Right cardiac atrium (tissue), 5 donors: ENCODE results near the gene MTMR4. TPM values are rescaled to one million over a fixed set of nuclear protein-coding genes. Genes with fewer than 3 reads are reported as not detected.

ENCODE experiments used
- ATAC-seq, 2 donors: fragments of 200-7000 bp; cut with Tn5 transposase; one replicate each; pipeline versions ENCODE4 v1.8.0 to v1.9.1; 2020; ENCODE audit warnings: moderate library complexity in 2 of 2, mild to moderate bottlenecking in 1 of 2
- DNase-seq, 3 donors: peaks; one replicate each; pipeline ENCODE4 v3.0.0-alpha.2; 2020
- H3K27ac ChIP-seq: one replicate; pipeline ENCODE4 v1.5.1; 2013; ENCODE audit warnings: mild to moderate bottlenecking, low read length, control low read depth, moderate library complexity
- H3K27me3 ChIP-seq: one replicate; pipeline ENCODE4 v1.6.1; 2013; ENCODE audit not compliant: control insufficient read depth, insufficient read depth
- H3K4me1 ChIP-seq: one replicate; pipeline ENCODE4 v1.6.1; 2013; ENCODE audit warnings: low read length; ENCODE audit not compliant: control insufficient read depth, insufficient read depth
- H3K4me3 ChIP-seq: one replicate; pipeline ENCODE4 v1.5.1; 2013; ENCODE audit warnings: low read length, control low read depth
- H3K9me3 ChIP-seq: one replicate; pipeline ENCODE4 v1.6.1; 2013; ENCODE audit warnings: low read length; ENCODE audit not compliant: control insufficient read depth
- WGBS: extraction: QIAGEN DNeasy Blood & Tissue Kit; methylation state at CpG from one replicate; pipeline ENCODE4 v1.1.7; 2013; 5-methylcytosine and 5-hydroxymethylcytosine counted together
- intact Hi-C, 4 donors: fragments of 100-400 bp; cut with DNase I; formaldehyde crosslinking; loops; one replicate each; pipeline versions ENCODE4 v1.11.0 to v1.14.0; 2022 to 2023
- polyA plus RNA-seq: library from polyadenylated mRNA; stranded (reverse); fragments of 200-250 nt; gene quantifications from one replicate; pipeline ENCODE4 v1.2.3, GENCODE V29; 2013
- total RNA-seq, 4 donors: library from RNA; stranded (reverse); fragmentation: NEBNext Ultra II Directional; extraction: Animal tissue kit (Norgen Biotek cat#: 25700); gene quantifications; one replicate each; pipeline ENCODE4 v1.2.1, GENCODE V29; 2021
- donor health status: healthy with polysubstance abuse.
- donor health status: DM: no; HTN: yes; CAD: no.
- donor health status: DM: no; HTN: no; CAD: no.
- donor health status: DM: no; HTN: yes; CAD: no; lungs with severe emphysema.
- donor health status: DM: yes; HTN: yes; CAD: no.

MTMR4 gene
- total and polyA plus RNA-seq, 5 donors: 8.5 to 26.5 (median 22.4) TPM

DNA sequence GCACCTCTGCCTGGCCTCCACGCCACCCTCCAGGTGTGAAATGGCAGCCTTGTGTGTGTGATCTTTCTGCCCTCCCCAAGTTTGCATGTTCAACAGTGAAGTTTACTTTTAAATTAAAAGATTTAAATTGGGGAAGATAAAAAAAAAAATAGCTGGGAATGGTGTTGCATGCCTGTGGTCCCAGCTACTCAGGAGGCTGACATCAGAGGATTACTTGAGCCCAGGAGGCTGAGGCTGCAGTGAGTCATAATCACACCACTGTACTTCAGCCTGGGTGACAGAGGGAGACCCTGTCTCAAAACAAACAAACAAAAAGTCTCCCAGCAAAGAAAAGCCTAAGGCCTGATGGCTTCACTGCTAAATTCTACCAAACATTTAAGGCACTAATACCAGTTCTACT is 61.7 kb downstream of the MTMR4 start:
- intact Hi-C loops: no loop called here
- DNase-seq (no peak), ATAC-seq (no peak)
- 90% methylated on average over 1 of the region's 1 CpG for WGBS
- Histone ChIP-seq H3K27ac (no peak overlapping the region), H3K9me3 (no peaks in the 10 kb centered on the region), H3K4me3 (no peak overlapping the region), H3K27me3 (no peaks in the 10 kb centered on the region), H3K4me1 (no peaks in the 10 kb centered on the region)

DNA sequence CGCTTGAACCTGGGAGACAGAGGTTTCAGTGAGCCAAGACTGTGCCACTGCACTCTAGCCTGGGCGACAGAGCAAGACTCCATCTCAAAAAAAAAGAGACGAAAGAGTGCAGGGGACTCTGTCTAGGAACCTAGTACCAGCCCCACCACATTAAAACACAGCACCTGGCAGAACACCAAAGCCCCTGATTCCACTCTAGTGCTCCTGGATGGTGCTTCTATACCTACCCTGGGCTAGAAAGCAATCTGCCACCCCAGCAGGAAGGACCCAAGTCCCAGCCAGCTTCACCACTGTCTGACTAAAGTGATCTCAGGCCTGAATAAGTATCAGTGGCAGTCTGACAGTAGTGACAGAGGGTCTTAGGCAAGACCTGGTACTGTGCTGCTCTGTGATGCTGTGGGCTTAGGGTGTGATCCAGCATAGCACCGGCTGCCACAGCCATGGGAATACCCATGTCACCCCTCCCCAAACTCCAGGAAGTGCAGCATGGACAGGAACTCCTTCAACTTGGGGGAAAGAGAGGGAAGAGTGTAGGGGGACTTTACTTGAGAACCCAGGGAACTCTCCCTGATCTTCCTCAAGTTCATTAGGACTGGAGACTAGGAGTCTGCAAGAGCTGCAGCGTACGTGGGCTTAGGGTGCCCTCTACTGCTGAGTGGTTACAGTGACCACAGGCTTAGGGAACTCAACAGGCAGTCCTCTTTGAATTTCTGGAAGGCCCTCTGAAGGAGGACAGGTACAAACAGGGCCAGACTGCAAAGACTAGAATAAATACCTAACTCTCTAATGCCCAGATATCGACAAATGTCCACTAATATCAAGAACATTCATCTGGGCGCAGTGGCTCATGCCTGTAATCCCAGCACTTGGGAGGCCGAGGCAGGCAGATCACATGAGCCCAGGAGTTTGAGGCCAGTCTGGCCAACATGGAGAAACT is 67.1 kb downstream of the MTMR4 start:
- Histone ChIP-seq H3K4me1 (no peaks in the 10 kb centered on the region), H3K9me3 (no peaks in the 10 kb centered on the region), H3K4me3 (no peak overlapping the region), H3K27me3 (no peaks in the 10 kb centered on the region), H3K27ac (no peak overlapping the region)
- intact Hi-C loops: loop anchor here in 3 of 4 donors (10.0 kb wide), 2 partner anchors 133 to 143 kb away; no protein-coding TSS in a partner anchor
- DNase-seq (peak; percentile 44 to 74 (median 69)), ATAC-seq (peak; percentile 71 to 74)
- WGBS: 67% methylated on average over 9 of the region's 9 CpGs

DNA sequence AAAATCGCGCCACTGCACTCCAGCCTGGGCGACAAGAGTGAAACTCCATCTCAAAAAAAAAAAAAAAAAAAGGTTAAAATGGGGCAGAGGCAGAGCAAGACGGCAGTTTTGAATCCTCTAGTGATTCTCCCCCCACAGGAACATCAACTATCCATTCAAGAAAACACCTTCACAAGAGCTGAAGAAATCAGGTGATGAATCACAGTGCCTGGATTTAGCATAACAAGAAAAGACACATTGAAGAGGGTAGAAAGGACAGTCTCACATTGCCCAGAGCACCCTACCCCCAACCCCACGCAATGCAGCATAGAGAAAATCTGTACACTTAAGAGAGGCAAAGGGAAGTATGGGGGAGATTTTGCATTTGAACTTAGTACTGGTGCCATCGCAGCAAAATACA is 68.4 kb downstream of the MTMR4 start:
- ATAC-seq: no peak
- intact Hi-C loops: loop anchor here in 3 of 4 donors (10.0 kb wide), 2 partner anchors 131 to 141 kb away; no protein-coding TSS in a partner anchor

More for the DNA sequence above, 68.4 kb downstream of the MTMR4 start:
- WGBS: 80% methylated on average over 6 of the region's 6 CpGs
- no peaks in the 10 kb centered on the region for H3K9me3 ChIP-seq
- no peaks in the 10 kb centered on the region for H3K27me3 ChIP-seq
- no peak overlapping the region for H3K27ac ChIP-seq
- DNase-seq: no peak
- H3K4me3 ChIP-seq: no peak overlapping the region
- no peaks in the 10 kb centered on the region for H3K4me1 ChIP-seq

Other genes with a start within 250 kb of the MTMR4 start
- under 1 TPM; 0.06 to 0.50 (median 0.23) TPM for gene MPO, start 233.7 kb downstream of the MTMR4 start, total RNA-seq
- gene MPO, start 233.7 kb downstream of the MTMR4 start, polyA plus RNA-seq: 0.07 TPM
- gene TSPOAP1, start 185.8 kb downstream of the MTMR4 start, total RNA-seq: 10 to 100 TPM in 3 of 4 donors, 1 to 10 TPM in 1; 7.0 to 21.5 (median 19.2) TPM
- 13.0 TPM for gene TSPOAP1, start 185.8 kb downstream of the MTMR4 start, polyA plus RNA-seq
- 10 to 100 TPM; 51.9 to 65.6 (median 61.6) TPM for gene SUPT4H1, start 162.4 kb downstream of the MTMR4 start, total RNA-seq
- gene SUPT4H1, start 162.4 kb downstream of the MTMR4 start, polyA plus RNA-seq: 69.3 TPM
- 1 to 10 TPM; 2.0 to 8.1 (median 4.3) TPM for gene RNF43, start 97.1 kb downstream of the MTMR4 start, total RNA-seq
- 3.7 TPM for gene RNF43, start 97.1 kb downstream of the MTMR4 start, polyA plus RNA-seq
- gene HSF5, start 26.2 kb downstream of the MTMR4 start, total RNA-seq: under 1 TPM in 3 of 4 donors, not detected in 1; 0.06 to 0.23 (median 0.08) TPM
- 0.02 TPM for gene HSF5, start 26.2 kb downstream of the MTMR4 start, polyA plus RNA-seq
- under 1 TPM in 3 of 4 donors, not detected in 1; 0.15 to 0.57 (median 0.20) TPM for gene TEX14, start 177.4 kb upstream of the MTMR4 start, total RNA-seq
- 0.27 TPM for gene TEX14, start 177.4 kb upstream of the MTMR4 start, polyA plus RNA-seq
- 10 to 100 TPM; 30.4 to 41.6 (median 36.9) TPM for gene RAD51C, start 178.0 kb upstream of the MTMR4 start, total RNA-seq
- 36.0 TPM for gene RAD51C, start 178.0 kb upstream of the MTMR4 start, polyA plus RNA-seq
- gene PPM1E, start 241.2 kb upstream of the MTMR4 start, total RNA-seq: 1 to 10 TPM in 3 of 4 donors, under 1 TPM in 1; 0.78 to 2.6 (median 2.3) TPM
- 1.3 TPM for gene PPM1E, start 241.2 kb upstream of the MTMR4 start, polyA plus RNA-seq